HG03066 (cell line): ENCODE data around the gene SH3BGR.

Experiments used
- ATAC-seq: cut with Tn5 transposase; IDR thresholded peaks from one replicate; pipeline ENCODE4 v1.9.1; 2021; ENCODE audit warnings: low read depth; ENCODE audit not compliant: unreplicated experiment

The SH3BGR gene

DNA sequence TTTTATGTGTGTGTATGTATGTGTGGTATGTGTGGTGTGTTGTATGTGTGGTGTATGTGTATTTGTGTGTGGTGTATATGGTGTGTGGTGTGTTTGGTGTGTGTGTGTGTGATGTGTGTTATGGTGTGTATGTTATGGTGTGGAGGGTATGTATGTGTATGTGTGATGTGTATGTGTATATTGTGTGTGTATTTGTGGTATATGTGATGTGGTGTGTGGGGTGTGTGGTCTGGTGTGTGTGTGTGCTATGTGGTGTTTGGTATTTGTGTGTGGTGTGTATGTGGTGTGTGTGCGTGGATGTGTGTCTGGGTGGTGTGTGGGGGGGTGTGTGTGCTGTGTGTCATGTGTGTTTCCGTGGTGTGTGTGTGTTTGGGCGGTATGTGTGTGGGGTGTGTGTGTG is 59.3 kb downstream of the SH3BGR start:
- no peak for ATAC-seq

DNA sequence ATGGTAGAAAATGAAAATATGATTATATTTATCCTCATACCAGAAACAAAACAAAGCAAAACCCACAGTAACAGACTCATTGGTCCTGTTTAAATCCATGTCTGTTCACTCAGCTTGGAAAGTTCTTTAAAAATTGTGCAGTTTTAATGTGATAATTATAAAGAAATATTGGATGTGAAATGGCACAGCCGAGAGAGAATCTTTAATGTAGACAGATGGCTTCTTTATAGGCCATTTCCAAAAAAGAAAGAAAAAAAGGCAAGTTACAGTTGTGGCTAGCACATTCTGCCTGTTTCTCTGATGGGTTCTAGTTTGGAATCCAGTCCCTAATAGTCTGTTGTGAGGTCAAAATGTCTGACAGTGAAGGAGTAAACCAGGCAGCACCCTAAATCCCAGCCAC is 62.0 kb downstream of the SH3BGR start:
- no peak for ATAC-seq

DNA sequence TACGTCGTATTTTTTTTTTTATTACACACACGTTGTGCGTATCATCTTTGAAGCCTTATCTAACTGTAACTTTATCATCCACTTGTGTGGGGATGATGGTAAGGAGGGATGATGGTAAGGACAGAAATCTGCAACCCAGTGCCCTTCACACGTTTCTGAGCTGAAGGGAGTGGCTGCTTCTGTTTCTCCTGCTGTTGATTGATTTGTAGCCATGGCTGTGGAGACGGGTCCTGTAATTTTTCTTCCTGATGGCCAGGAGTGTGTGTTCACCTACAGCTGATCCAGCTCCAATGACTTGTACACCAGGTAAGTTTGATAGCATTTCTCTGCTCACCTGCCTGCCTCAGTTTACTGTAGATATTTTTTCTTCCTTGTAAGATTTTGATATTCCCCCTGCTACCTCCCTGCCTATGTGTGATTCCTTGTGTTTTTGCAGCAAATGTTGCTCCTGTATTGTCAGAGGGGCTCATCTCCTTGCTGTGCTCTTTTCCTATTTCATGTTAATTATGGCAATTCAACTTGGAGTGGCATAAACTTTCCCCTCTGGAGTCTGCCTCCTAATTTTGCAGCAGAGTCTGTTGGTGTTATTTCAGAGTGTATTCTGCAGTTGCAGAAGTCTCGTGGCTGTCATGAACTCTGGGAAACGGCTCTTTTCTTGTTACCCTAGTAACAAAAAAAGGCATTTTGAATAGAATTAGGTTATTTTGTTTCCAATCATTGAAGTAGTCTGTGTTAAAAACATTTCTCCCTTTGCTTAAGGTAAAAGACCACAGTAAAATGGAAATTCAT is 64.1 kb downstream of the SH3BGR start:
- ATAC-seq = no peak

DNA sequence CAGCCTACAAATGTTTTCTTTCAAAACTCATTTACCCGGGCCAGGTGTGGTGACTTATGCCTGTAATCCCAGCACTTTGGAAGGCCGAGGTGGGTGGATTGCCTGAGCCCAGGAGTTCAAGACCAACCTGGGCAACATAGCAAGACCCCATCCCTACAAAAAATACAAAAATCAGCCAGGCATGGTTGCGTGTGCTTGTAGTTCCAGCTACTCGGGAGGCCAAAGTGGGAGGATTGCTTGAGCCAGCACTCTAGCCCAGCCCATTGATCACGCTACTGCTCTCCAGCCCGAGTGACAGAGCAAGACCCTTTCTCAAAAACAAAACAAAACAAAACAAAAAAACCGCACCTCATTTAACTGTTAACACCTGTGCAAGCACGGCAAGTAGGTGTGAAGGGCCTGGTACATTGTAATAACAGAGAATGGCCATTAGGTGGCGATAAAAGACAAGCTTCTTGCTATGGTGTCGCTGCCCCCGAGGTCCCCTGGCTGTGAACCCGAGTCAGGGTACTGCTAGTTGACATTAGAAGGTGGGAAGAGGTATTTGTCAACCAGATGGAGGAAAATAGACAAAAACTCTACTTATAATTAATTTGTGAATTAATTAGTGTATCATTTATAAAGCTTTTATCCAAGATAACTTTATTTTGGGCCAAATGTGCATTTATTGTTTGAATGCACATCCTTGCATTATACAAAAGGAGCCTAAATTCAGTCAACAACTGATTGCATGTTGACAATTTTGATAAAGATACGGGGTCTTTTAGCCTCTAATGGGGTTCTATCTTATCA is 66.5 kb downstream of the SH3BGR start:
- ATAC-seq = no peak

DNA sequence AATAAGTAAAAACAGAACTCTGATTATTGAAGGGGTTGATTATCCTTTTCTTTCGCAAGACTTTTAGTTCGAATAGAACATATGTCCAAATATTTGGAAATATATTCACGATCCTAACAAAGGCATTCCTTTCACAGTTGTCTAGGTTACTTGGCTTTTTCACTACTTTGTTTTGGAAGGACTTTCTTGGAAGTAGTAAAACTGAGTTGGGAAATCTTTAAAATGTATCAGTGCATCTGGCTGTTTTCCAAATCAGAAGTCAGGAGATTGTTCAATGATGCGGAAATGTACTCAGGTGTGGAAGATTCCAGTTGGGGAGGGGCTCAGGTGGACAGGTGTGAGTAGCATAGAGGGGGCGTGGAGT is 67.1 kb downstream of the SH3BGR start:
- ATAC-seq = no peak

DNA sequence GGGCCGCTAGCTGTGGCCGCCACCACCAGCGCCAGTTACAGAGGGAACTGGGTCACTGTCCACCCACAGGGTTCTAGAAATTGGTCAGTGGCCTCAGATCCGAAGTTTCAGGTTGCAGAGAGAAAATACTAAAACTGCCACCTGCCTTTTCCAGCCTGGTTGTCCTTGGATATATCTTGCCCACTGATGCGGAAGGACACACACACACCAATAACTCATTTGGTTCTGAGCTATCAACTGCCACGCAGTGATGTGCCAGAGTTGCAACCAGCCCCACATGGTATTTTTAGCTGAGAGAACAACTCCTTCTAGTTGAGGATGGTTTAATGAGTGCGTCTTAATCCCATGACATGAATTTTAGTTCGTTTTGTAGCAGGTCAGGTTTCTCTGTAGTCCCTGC is 68.1 kb downstream of the SH3BGR start:
- no peak for ATAC-seq

DNA sequence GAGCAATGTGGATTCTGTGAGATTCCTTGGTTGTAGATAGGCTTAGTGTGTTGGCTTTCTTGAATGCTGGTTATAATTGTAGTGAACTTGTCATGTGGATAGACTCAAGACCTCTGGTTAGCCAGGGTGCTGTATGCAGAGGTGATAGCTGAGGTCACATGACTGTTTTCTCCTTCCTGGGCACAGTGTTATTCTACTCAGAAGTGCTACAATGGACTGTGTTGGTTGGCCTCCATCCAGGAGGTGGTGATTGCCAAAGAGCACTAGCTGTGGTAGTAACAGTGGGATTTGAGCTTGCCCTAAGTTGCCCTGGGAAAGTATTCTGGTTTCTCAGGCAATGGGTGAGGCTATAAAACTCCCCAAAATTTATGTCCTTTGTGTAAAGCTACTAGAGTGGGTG is 71.6 kb downstream of the SH3BGR start:
- no peak for ATAC-seq

DNA sequence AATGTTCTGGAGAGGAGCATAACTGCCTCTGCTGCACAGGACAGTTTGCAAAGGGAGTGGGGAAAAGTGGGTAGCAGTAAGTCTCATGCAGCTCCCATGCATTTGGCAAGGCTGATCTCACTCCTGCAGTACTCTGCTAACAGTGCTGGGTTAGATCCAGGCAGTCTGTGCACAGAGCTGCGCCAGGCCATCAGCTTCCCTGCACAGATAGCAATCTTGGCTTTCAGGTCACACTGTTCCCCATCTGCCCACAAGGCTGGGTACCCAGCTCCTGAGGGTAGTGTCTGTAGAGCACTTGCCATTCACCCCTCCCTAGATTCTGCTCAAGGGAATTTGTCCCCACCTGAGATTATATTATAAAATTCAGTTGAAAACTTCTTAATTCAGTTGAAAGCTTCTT is 72.1 kb downstream of the SH3BGR start:
- no peak for ATAC-seq

DNA sequence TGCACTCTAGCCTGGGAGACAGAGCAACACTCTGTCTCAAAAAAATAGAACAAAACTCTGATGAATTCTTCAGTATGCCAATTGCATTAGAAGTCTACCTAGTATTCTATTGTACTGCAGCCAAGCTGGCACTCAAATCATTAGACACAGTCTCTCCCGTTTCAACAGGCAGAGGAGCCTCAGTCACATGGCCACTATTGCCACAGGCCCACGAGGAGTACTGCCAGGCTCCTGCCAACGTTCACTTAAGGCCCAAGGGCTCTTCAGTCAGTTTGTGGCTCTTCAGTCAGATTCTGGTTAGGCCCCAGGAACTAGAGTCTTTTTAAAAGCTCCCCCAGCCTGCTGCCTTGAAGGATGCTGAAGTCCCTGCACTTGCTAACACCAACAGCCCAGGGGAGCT is 73.4 kb downstream of the SH3BGR start:
- ATAC-seq = no peak

DNA sequence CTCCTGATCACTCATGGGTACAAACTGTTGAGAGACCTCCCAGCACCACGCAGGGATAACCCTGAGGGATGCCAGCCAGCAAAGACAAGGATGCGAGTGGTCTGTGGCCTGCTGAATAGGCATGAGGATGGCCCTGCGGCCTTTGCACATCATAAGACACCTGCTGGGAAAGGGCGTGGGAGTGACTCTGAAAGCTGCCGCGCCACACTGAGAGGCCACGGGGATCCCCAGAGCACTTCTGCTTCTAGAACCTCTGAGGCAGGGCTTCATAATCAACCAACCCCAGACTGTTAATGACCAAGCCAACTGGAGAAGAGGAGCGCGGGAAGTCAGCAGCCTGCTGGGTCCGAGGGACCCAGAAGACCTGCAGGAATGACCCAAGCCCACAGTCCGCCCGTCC is 73.8 kb downstream of the SH3BGR start:
- ATAC-seq = no peak

DNA sequence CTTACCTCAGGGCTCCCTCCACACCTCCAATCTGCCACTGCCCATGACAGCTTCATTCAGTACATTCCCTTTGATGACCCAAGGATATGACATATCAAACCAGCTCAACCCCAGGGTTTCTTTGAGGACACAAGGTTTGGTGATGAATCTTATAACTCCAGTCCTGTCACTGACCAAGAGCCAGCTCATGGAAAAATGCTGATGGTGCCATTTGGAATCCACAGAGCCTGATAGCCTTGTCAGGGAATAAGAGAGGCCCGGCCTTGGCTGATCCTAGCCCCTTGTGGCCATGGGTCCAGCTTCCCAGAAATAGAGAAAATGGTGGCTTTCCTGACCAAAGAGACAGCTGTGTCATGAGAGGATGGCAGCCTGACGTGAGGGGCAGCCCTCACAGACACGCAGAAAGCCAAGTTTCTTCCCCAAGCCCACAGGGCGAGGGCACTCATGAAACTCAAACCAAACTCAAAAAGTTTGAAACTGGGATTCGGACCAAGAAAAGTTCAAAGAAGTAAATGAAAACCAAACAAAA is 75.4 kb downstream of the SH3BGR start:
- ATAC-seq = no peak

DNA sequence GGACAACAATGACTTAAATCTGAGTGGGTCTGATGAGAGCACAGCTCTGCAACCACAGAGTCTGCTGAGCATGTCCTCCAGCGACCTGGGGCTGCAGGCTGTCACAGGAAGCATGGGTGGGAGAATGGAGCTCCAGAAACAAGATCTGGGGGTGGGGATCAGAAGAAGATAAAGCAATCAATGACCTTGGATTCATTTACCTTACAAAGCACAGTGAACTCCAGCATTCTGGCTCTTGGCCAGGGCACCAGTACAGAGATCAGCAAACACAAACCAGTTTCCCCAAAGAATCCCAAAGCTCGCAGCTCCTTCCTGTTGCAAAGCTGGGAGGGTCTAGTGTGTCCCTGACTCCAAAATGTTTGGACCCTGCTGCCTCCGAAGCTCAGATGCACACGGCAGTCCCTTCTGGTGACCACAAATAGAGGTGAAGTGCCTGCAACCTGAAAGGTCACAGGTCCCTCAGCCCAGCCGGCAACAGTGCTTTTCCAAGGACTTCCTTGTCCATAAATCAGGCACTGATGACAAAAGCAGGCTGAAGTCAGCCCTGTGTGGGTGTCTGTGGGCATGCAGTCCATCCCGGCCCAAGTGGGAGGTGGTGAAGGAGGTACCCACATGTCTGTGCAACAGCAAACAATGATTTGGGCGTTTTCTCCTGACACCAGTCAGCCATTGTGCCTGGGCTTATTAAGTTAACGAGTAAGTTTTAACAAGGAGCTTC is 76.1 kb downstream of the SH3BGR start:
- ATAC-seq = no peak

DNA sequence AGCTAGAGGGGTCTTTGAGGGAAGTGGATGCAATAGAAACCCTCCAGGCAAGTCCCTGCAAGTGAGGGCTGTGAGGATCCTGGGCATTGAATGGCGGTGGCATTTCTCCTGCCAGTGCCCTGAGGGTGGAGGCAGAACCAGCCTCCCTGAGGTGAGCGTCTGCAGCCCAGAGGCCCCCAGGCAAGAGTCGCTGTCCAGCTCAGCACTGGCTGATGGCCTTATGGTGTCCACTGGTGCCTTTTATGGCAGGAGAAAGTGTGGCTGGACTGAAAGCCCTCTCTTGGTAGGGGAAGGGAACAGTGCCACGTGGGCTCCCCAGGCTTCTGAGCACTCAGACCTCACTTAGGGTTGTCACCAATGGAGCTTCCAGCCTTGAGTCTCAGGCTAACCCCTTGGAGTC is 77.3 kb downstream of the SH3BGR start:
- no peak for ATAC-seq

DNA sequence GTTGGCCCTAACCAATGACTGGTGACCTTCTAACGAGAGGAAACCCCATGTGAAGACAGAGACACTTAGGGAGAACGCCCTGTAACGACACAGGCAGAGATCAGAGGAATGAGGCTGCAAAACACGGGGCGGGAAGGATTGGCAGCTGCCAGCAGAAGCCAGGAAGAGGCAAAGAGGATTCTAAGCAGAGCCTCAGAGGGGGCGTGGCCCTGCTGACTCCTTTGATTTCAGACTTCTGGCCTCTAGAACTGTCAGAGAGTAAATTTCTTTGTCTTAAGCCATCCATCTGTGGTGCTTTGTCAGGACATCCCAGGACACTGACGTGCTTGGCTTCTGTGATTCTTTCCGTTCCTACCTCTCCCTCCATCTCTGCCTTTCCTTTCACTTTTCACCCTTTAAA is 79.3 kb downstream of the SH3BGR start:
- ATAC-seq = no peak

DNA sequence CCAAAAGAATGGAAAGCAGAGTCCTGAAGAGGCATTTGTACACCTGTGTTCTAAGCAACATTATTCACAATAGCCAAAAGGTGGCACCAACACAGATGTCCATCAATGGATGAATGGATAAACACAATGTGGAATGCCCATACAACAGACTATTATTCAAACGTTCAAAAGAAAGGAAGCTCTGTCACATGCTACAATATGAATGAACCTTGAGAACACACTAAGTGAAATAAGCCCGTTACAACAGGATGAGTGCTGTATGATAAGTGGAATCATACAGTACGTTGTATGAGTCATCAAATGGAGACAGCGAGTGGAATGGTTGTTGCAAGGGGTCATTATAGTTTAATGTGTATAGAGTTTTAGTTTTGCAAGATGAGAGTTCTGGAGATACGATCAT is 80.1 kb downstream of the SH3BGR start:
- no peak for ATAC-seq

DNA sequence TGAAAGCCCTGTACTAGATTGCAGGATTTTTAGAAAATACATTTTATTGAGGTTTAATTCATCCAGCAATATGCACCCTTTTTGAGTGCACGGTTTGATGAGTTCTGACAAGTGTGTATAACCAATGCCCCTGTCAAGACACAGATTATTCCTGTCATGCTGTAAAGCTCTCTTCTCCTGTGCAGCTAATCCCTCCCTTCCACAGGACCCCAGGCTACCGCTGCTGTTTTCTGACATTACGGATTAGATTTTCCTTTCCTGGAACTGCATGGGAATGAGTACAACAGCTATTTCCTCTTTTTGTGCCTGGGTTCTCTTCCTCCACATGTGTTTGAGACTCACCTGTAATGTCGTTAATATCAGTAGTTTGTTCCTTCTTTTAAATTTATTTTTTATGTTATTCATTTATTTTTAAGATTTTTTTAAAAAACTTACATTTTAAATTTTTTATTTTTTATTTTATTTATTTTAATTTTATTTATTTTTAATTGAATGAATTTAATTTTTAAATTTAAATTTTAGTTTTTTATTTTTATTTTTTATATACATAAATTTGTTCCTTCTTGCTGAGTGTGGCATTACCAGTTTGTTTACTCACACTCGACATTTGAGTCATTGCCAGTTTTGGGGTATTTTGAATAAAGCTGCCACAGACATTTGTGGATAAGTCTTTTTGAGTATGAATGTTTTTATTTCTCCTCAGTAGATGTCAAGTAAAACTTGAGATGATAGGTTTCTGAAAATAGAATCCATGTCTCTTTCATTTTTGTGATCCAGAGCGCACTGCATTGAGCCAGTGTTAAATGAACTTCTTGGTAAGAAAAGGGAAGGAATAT is 82.0 kb downstream of the SH3BGR start:
- ATAC-seq = no peak

DNA sequence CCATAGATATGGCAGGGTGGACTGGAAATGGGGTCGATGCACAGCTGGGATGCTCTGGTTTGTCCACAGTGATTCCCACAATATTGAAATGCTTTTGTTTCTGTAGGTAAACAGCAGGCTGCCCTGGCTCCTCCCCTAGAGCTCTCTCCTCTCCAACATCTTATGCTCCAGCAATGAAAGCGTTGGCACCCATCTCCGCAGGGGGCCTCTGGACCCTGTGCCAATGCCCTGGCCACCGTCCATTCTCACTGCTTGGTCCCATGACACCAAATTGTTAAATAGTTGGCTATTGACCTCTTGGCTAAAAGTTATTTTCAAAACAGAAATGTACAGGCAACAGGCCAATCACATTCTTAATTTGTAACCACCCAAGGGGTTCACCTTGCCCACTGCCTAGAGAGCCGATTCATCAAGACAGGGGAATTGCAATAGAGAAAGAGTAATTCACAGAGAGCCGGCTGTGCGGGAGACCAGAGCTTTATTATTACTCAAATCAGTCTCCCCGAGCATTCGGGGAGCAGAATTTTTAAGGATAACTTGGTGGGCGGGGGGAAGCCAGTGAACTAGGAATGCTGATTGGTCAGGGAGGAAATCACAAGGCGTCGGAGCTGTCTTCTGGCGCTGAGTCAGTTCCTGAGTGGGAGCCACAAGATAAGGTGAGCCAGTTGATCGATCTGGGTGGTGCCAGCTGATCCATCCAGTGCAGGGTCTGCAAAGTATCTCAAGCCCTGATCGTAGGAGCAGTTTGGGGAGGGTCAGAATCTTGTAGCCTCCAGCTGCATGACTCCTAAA is 84.1 kb downstream of the SH3BGR start:
- no peak for ATAC-seq

DNA sequence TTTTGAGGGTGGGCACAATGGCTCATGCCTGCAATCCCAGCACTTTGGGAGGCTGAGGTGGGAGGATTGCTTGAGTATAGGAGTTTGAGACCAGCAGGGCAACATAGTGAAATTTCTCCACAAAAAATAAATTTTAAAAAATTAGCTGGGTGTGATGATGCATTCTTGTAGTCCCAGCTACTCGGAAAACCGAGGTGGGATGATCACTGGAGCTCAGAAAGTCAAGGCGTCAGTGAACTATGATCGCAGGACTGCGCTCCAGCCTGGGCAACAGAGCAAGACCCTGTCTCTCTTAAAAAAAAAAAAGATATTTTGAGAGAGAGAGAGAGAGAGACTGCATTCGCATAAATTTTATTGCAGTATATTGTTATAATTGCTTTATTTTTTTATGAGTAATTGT is 85.1 kb downstream of the SH3BGR start:
- ATAC-seq = no peak

DNA sequence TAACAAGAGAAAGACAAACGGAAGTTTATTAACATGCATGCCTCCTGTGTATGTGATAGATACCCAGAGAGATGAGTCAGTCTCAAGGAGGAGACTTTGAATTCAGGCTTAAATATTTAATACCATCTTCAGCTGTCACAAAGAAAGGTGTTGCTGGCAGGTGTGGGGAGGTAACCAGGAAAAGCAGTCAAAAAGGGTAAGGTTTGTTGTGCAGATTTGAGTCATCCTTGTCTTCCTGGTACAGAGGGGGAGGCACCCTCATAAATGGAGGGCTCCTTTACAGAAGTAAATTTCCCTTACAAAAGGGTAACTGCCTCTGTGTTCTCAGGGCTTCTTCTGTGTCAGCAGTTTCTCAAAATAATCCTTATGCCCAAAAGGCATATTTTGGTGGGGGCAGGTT is 85.8 kb downstream of the SH3BGR start:
- ATAC-seq = no peak
